ENCODE measurements around the gene FIP1L1. TPM values are rescaled to one million over a fixed set of nuclear protein-coding genes. Genes with fewer than 3 reads are reported as not detected.

The FIP1L1 gene
- polyA plus RNA-seq, 4 donors: 17.0 to 56.6 (median 26.6) TPM

GRCh38 chr4:53354012-53354722 is 23.3 kb upstream of the FIP1L1 start:
- DNase-seq (no peak), FAIRE-seq (no peak)
- H3K4me3 ChIP-seq (ENCODE audit: low read depth in 1 of 3, low read length in 3 of 3): no peak overlapping the region
- H3K27ac ChIP-seq (ENCODE audit: low read depth in 1 of 3, low read length in 2 of 3): no peak overlapping the region
- 95 to 97% (median 96%) methylated on average over 32 of the region's 32 CpGs for WGBS, 3 donors
- no peaks in the 10 kb centered on the region for H3K4me1 ChIP-seq (ENCODE audit: control insufficient read depth in 3 of 3, insufficient read depth in 2 of 3, low read depth in 1 of 3, low read length in 2 of 3)
- H3K27me3 ChIP-seq (ENCODE audit: control insufficient read depth in 3 of 3, insufficient read depth in 3 of 3, low read length in 3 of 3): no peaks in the 10 kb centered on the region
- H3K9me3 ChIP-seq (ENCODE audit: control insufficient read depth in 2 of 2, insufficient read depth in 1 of 2, low read depth in 1 of 2, low read length in 1 of 2): peaks cover 0 to 12% of the 10 kb centered on the region in 2 donors
- H3K36me3 ChIP-seq (ENCODE audit: control insufficient read depth in 3 of 3, insufficient read depth in 2 of 3, low read depth in 1 of 3, low read length in 3 of 3): peaks cover 0 to 8% (median 3%) of the 10 kb centered on the region in 3 donors

- Histone ChIP-seq H3K9me3 (ENCODE audit: control insufficient read depth in 2 of 2, insufficient read depth in 1 of 2, low read depth in 1 of 2, low read length in 1 of 2) (peaks cover 0 to 12% of the 10 kb centered on the region in 2 donors), H3K4me3 (ENCODE audit: low read depth in 1 of 3, low read length in 3 of 3) (no peak overlapping the region), H3K27me3 (ENCODE audit: control insufficient read depth in 3 of 3, insufficient read depth in 3 of 3, low read length in 3 of 3) (no peaks in the 10 kb centered on the region), H3K36me3 (ENCODE audit: control insufficient read depth in 3 of 3, insufficient read depth in 2 of 3, low read depth in 1 of 3, low read length in 3 of 3) (peaks cover 0 to 8% (median 3%) of the 10 kb centered on the region in 3 donors), H3K4me1 (ENCODE audit: control insufficient read depth in 3 of 3, insufficient read depth in 2 of 3, low read depth in 1 of 3, low read length in 2 of 3) (no peaks in the 10 kb centered on the region), H3K27ac (ENCODE audit: low read depth in 1 of 3, low read length in 2 of 3) (no peak overlapping the region)
- DNase-seq (no peak), FAIRE-seq (no peak)
These were observed 21.4 kb upstream of the FIP1L1 start for GRCh38 chr4:53355930-53356521.

- peaks cover 0 to 1% (median 0%) of the 10 kb centered on the region in 3 donors for H3K36me3 ChIP-seq (ENCODE audit: control insufficient read depth in 3 of 3, insufficient read depth in 2 of 3, low read depth in 1 of 3, low read length in 3 of 3)
- H3K27ac ChIP-seq (ENCODE audit: low read depth in 1 of 3, low read length in 2 of 3): no peak overlapping the region
- DNase-seq (no peak), FAIRE-seq (no peak)
- WGBS, 3 donors: 65 to 81% (median 79%) methylated on average over 3 of the region's 3 CpGs
- H3K4me1 ChIP-seq (ENCODE audit: control insufficient read depth in 3 of 3, insufficient read depth in 2 of 3, low read depth in 1 of 3, low read length in 2 of 3): peaks cover 0 to 2% (median 0%) of the 10 kb centered on the region in 3 donors
- H3K27me3 ChIP-seq (ENCODE audit: control insufficient read depth in 3 of 3, insufficient read depth in 3 of 3, low read length in 3 of 3): no peaks in the 10 kb centered on the region
- no peak overlapping the region for H3K4me3 ChIP-seq (ENCODE audit: low read depth in 1 of 3, low read length in 3 of 3)
- peaks cover 0 to under 1% of the 10 kb centered on the region in 2 donors for H3K9me3 ChIP-seq (ENCODE audit: control insufficient read depth in 2 of 2, insufficient read depth in 1 of 2, low read depth in 1 of 2, low read length in 1 of 2)
These were observed 16.0 kb upstream of the FIP1L1 start for GRCh38 chr4:53361451-53361850.

- no peak for FAIRE-seq
- Histone ChIP-seq H3K36me3 (ENCODE audit: control insufficient read depth in 3 of 3, insufficient read depth in 2 of 3, low read depth in 1 of 3, low read length in 3 of 3) (peaks cover 0 to 1% (median 0%) of the 10 kb centered on the region in 3 donors), H3K27ac (ENCODE audit: low read depth in 1 of 3, low read length in 2 of 3) (no peak overlapping the region), H3K4me3 (ENCODE audit: low read depth in 1 of 3, low read length in 3 of 3) (no peak overlapping the region), H3K9me3 (ENCODE audit: control insufficient read depth in 2 of 2, insufficient read depth in 1 of 2, low read depth in 1 of 2, low read length in 1 of 2) (no peaks in the 10 kb centered on the region), H3K27me3 (ENCODE audit: control insufficient read depth in 3 of 3, insufficient read depth in 3 of 3, low read length in 3 of 3) (no peaks in the 10 kb centered on the region), H3K4me1 (ENCODE audit: control insufficient read depth in 3 of 3, insufficient read depth in 2 of 3, low read depth in 1 of 3, low read length in 2 of 3) (peaks cover 0 to 2% (median 0%) of the 10 kb centered on the region in 3 donors)
- 89 to 100% (median 100%) methylated on average over 1 of the region's 1 CpG for WGBS, 3 donors
- no peak for DNase-seq
These were observed 15.3 kb upstream of the FIP1L1 start for GRCh38 chr4:53362093-53362492.

- WGBS, 3 donors: 21 to 36% (median 25%) methylated on average over 3 of the region's 3 CpGs
- FAIRE-seq: no peak
These were observed 12.8 kb upstream of the FIP1L1 start for GRCh38 chr4:53364624-53365023.

GRCh38 chr4:53365121-53365485 is 12.3 kb upstream of the FIP1L1 start:
- Histone ChIP-seq H3K27ac (ENCODE audit: low read depth in 1 of 3, low read length in 2 of 3) (peak overlapping the region in 1 of 3 donors; percentile 71), H3K36me3 (ENCODE audit: control insufficient read depth in 3 of 3, insufficient read depth in 2 of 3, low read depth in 1 of 3, low read length in 3 of 3) (peaks cover 0 to 1% (median 0%) of the 10 kb centered on the region in 3 donors), H3K27me3 (ENCODE audit: control insufficient read depth in 3 of 3, insufficient read depth in 3 of 3, low read length in 3 of 3) (no peaks in the 10 kb centered on the region), H3K4me1 (ENCODE audit: control insufficient read depth in 3 of 3, insufficient read depth in 2 of 3, low read depth in 1 of 3, low read length in 2 of 3) (peaks cover 0 to 2% (median 0%) of the 10 kb centered on the region in 3 donors), H3K9me3 (ENCODE audit: control insufficient read depth in 2 of 2, insufficient read depth in 1 of 2, low read depth in 1 of 2, low read length in 1 of 2) (no peaks in the 10 kb centered on the region), H3K4me3 (ENCODE audit: low read depth in 1 of 3, low read length in 3 of 3) (peak overlapping the region; percentile 74 to 91 (median 79))
- 1% methylated on average over 8 of the region's 8 CpGs for WGBS, 3 donors
- DNase-seq (peak in 1 of 2 donors; percentile 20), FAIRE-seq (no peak)

More at GRCh38 chr4:53364624-53365023, 12.8 kb upstream of the FIP1L1 start:
- H3K4me1 ChIP-seq (ENCODE audit: control insufficient read depth in 3 of 3, insufficient read depth in 2 of 3, low read depth in 1 of 3, low read length in 2 of 3): peaks cover 0 to 2% (median 0%) of the 10 kb centered on the region in 3 donors
- H3K27ac ChIP-seq (ENCODE audit: low read depth in 1 of 3, low read length in 2 of 3): no peak overlapping the region
- H3K4me3 ChIP-seq (ENCODE audit: low read depth in 1 of 3, low read length in 3 of 3): peak overlapping the region in 2 of 3 donors; percentile 79 to 91
- no peak for DNase-seq
- no peaks in the 10 kb centered on the region for H3K9me3 ChIP-seq (ENCODE audit: control insufficient read depth in 2 of 2, insufficient read depth in 1 of 2, low read depth in 1 of 2, low read length in 1 of 2)
- H3K27me3 ChIP-seq (ENCODE audit: control insufficient read depth in 3 of 3, insufficient read depth in 3 of 3, low read length in 3 of 3): no peaks in the 10 kb centered on the region
- peaks cover 0 to 1% (median 0%) of the 10 kb centered on the region in 3 donors for H3K36me3 ChIP-seq (ENCODE audit: control insufficient read depth in 3 of 3, insufficient read depth in 2 of 3, low read depth in 1 of 3, low read length in 3 of 3)

- peak within 1 kb of the TSS; percentile 74 to 91 (median 79) for H3K4me3 ChIP-seq (ENCODE audit: low read depth in 1 of 3, low read length in 3 of 3)
- peaks cover 0 to 2% (median 0%) of the 10 kb centered on the region in 3 donors for H3K4me1 ChIP-seq (ENCODE audit: control insufficient read depth in 3 of 3, insufficient read depth in 2 of 3, low read depth in 1 of 3, low read length in 2 of 3)
- FAIRE-seq (no peak), DNase-seq (peak; percentile 99 to 100)
- H3K27me3 ChIP-seq (ENCODE audit: control insufficient read depth in 3 of 3, insufficient read depth in 3 of 3, low read length in 3 of 3): no peaks in the 10 kb centered on the region
- H3K36me3 ChIP-seq (ENCODE audit: control insufficient read depth in 3 of 3, insufficient read depth in 2 of 3, low read depth in 1 of 3, low read length in 3 of 3): peaks cover 0 to 1% (median 0%) of the 10 kb centered on the region in 3 donors
- peak within 1 kb of the TSS in 2 of 3 donors; percentile 65 to 71 for H3K27ac ChIP-seq (ENCODE audit: low read depth in 1 of 3, low read length in 2 of 3)
- no peaks in the 10 kb centered on the region for H3K9me3 ChIP-seq (ENCODE audit: control insufficient read depth in 2 of 2, insufficient read depth in 1 of 2, low read depth in 1 of 2, low read length in 1 of 2)
- 0% methylated on average over 46 to 51 of the region's 51 CpGs for WGBS, 3 donors
These were observed 11.7 kb upstream of the FIP1L1 start, which contains the start of gene SCFD2 for GRCh38 chr4:53365486-53366300. SCFD2 (minus strand) TSS chr4:53366061.

- peaks cover 0 to 1% (median 0%) of the 10 kb centered on the region in 3 donors for H3K36me3 ChIP-seq (ENCODE audit: control insufficient read depth in 3 of 3, insufficient read depth in 2 of 3, low read depth in 1 of 3, low read length in 3 of 3)
- peak overlapping the region in 2 of 3 donors; percentile 65 to 68 for H3K27ac ChIP-seq (ENCODE audit: low read depth in 1 of 3, low read length in 2 of 3)
- no peaks in the 10 kb centered on the region for H3K9me3 ChIP-seq (ENCODE audit: control insufficient read depth in 2 of 2, insufficient read depth in 1 of 2, low read depth in 1 of 2, low read length in 1 of 2)
- peaks cover 0 to 2% (median 0%) of the 10 kb centered on the region in 3 donors for H3K4me1 ChIP-seq (ENCODE audit: control insufficient read depth in 3 of 3, insufficient read depth in 2 of 3, low read depth in 1 of 3, low read length in 2 of 3)
- peak overlapping the region; percentile 74 to 91 (median 79) for H3K4me3 ChIP-seq (ENCODE audit: low read depth in 1 of 3, low read length in 3 of 3)
- WGBS, 3 donors: 11 to 13% (median 12%) methylated on average over 8 of the region's 8 CpGs
- FAIRE-seq: no peak
- H3K27me3 ChIP-seq (ENCODE audit: control insufficient read depth in 3 of 3, insufficient read depth in 3 of 3, low read length in 3 of 3): no peaks in the 10 kb centered on the region
- DNase-seq: no peak
These were observed 11.1 kb upstream of the FIP1L1 start for GRCh38 chr4:53366301-53366716.
